ENCODE measurements around the gene SENP7.
"Not testable (repeated sequence)": the region's sequence is repeated elsewhere in the genome, so short reads cannot be mapped to it uniquely, and the experiment has no call there.

SENP7 gene

DNA sequence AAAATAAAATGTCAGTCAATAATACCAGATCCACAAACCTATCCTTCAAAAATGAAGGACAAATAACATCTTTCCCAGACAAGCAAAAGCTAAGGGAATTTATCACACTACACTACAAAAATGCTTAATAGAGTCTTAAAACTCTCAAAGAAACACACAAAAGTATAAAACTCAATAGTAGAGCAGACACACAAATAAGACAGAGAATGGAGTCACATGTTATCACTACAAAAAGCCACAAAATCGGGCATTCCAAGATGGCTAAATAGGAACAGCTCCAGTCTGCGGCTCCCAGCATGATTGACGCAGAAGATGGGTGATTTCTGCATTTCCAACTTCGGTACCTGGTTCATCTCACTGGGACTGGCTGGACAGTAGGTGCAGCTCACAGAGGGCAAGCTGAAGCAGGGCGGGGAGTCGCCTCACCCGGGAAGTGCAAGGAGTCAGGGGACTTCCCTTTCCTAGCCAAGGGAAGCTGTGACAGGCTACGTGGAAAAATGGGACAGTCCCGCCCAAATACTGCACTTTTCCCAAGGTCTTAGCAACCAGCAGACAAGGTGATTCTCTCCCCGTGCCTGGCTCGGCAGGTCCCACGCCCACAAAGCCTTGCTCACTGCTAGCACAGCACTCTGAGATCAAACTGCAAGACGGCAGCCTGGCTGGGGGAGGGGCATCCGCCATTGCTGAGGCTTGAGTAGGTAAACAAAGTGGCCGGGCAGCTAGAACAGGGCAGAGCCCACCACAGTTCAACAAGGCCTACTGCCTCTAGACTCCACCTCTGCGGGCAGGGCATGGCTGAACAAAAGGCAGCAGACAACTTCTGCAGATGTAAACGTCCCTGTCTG lies 46.3 kb downstream of the SENP7 start:
- no peak for DNase-seq (ENCODE audit: low read depth)
- TF ChIP-seq CTCF (IDR thresholded peaks at IDR 0.05; ENCODE audit: insufficient read depth, low read depth, low read length, missing control alignments): no peak
- no peak overlapping the region for H3K4me3 ChIP-seq (ENCODE audit: low read depth, low read length)

DNA sequence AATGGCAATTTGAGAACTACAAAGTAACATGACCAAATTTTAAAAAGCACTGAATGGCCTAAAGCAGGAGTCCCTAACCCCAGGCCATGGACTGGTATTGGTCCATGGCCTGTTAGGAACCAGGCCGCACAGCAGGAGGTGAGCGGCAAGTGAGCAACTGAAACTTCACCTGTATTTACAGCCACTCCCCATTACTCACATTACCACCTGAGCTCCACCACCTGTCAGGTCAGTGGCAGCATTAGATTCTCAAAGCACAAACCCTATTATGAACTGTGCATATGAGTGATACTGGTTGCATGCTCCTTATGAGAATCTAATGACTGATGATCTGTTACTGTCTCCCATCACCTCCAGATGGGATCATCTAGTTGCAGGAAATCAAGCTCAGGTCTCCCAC lies 48.8 kb downstream of the SENP7 start:
- TF ChIP-seq CTCF (IDR thresholded peaks at IDR 0.05; ENCODE audit: insufficient read depth, low read depth, low read length, missing control alignments): no peak
- DNase-seq (ENCODE audit: low read depth): no peak

GRCh38 chr3:101461451-101461850 lies 51.6 kb downstream of the SENP7 start:
- DNase-seq (ENCODE audit: low read depth): no peak
- TF ChIP-seq CTCF (IDR thresholded peaks at IDR 0.05; ENCODE audit: insufficient read depth, low read depth, low read length, missing control alignments): no peak
- H3K4me3 ChIP-seq (ENCODE audit: low read depth, low read length): no peak overlapping the region

More for the DNA sequence above, 48.8 kb downstream of the SENP7 start:
- no peak overlapping the region for H3K4me3 ChIP-seq (ENCODE audit: low read depth, low read length)

- DNase-seq (ENCODE audit: low read depth): no peak
- H3K4me3 ChIP-seq (ENCODE audit: low read depth, low read length): no peak overlapping the region
- no peak for TF ChIP-seq CTCF (IDR thresholded peaks at IDR 0.05; ENCODE audit: insufficient read depth, low read depth, low read length, missing control alignments)
These were observed 54.6 kb downstream of the SENP7 start for GRCh38 chr3:101458387-101458786.

DNA sequence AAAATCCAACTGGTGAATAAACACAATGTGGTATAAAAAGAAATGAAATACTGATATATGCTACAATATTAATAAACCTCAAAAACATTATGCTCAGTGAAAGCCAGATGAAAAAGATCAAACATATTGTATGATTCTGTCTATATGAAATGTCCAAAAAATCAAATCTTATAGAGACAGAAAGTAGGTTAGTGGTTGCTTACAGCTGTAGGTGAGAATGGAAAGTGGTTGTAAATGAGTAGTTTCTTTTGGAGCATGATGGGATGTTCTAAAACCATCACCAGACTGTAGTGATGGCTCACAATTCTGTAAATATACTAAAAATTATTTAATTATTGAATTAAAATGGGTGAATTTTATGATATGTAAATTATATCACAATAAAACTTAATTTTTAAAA lies 58.4 kb downstream of the SENP7 start:
- H3K4me3 ChIP-seq (ENCODE audit: low read depth, low read length): no peak overlapping the region
- TF ChIP-seq CTCF (IDR thresholded peaks at IDR 0.05; ENCODE audit: insufficient read depth, low read depth, low read length, missing control alignments): no peak
- no peak for DNase-seq (ENCODE audit: low read depth)

DNA sequence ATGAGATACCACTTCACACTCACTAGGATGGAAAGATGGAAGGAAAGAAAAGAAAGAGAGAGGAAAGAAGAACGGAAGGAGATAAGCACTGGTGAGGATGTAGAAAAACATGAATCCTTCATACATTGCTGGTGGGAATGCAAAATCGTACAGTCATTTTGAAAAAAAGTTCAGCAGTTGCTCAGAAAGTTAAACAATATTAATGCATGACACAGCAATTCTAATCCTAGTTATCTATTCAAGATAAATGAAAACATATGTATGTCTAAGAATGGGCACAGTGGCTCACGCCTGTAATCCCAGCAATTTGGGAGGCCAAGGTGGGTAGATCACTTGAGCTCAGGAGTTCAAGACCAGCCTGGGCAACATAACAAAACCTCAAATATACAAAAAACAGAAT lies 59.1 kb downstream of the SENP7 start:
- H3K4me3 ChIP-seq (ENCODE audit: low read depth, low read length): no peak overlapping the region
- TF ChIP-seq CTCF (IDR thresholded peaks at IDR 0.05; ENCODE audit: insufficient read depth, low read depth, low read length, missing control alignments): no peak
- no peak for DNase-seq (ENCODE audit: low read depth)

DNA sequence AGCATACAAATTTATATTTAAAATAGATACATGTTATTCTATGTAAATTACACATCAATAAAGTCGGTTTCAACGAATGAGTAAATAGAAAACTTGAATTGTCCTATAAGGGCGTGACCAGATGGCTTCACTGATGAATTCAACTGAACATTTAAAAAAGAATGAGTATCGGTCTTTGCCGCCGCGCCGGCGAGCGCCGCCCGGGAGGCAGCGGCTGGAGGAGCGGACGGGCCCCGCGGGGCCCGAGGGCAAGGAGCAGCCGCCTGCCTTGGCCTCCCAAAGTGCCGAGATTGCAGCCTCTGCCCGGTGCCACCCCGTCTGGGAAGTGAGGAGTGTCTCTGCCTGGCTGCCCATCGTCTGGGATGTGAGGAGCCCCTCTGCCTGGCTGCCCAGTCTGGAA lies 74.4 kb downstream of the SENP7 start:
- DNase-seq (ENCODE audit: low read depth): not testable (repeated sequence)

More for the DNA sequence above, 74.4 kb downstream of the SENP7 start:
- not testable (repeated sequence) for H3K4me3 ChIP-seq (ENCODE audit: low read depth, low read length)

All from GM12865 (cell line).